ENCODE measurements around the gene DPP10.

DNA sequence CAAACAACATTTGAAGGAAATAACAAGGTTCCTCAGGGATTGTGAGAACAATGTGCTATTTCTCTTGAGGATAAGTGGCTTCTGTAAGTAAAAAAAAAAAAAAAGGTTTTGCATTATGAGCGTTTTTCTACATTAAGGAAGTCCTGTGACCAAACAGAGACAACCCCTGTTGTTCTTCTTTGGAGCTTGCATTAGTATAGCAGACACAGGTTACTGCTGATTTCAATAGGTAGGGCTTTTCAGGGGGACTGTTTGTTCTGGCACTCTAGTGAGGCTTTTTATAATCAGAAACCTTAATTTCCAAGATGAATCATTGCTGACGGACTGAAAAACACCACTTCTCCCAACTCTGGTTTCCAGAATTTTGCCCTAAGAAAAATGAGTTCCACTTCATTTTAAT is 8.2 kb downstream of the DPP10 start:
- no peak for TF ChIP-seq POLR2A (IDR thresholded peaks at IDR 0.05)
- TF ChIP-seq, protein P1, sequence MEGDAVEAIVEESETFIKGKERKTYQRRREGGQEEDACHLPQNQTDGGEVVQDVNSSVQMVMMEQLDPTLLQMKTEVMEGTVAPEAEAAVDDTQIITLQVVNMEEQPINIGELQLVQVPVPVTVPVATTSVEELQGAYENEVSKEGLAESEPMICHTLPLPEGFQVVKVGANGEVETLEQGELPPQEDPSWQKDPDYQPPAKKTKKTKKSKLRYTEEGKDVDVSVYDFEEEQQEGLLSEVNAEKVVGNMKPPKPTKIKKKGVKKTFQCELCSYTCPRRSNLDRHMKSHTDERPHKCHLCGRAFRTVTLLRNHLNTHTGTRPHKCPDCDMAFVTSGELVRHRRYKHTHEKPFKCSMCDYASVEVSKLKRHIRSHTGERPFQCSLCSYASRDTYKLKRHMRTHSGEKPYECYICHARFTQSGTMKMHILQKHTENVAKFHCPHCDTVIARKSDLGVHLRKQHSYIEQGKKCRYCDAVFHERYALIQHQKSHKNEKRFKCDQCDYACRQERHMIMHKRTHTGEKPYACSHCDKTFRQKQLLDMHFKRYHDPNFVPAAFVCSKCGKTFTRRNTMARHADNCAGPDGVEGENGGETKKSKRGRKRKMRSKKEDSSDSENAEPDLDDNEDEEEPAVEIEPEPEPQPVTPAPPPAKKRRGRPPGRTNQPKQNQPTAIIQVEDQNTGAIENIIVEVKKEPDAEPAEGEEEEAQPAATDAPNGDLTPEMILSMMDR (IDR thresholded peaks at IDR 0.05), result no peak
- no peak for TF ChIP-seq POLR2AphosphoS5 (IDR thresholded peaks at IDR 0.05)
- TF ChIP-seq EP300 (IDR thresholded peaks at IDR 0.05), result no peak
